ENCODE results near the gene GTPBP10.

The GTPBP10 gene

GRCh38 chr7:90432752-90433151 is 86.2 kb downstream of the GTPBP10 start:
- DNase-seq (ENCODE audit: low read depth, low spot score) = no peak

- no peak for DNase-seq (ENCODE audit: low read depth, low spot score)
Measured at GRCh38 chr7:90433221-90433620, 86.7 kb downstream of the GTPBP10 start.

All from brain pericyte (primary cell).